IMR-90 (cell line): ENCODE measurements around the gene PISD. TPM values are rescaled to one million over a fixed set of nuclear protein-coding genes. Genes with fewer than 3 reads are reported as not detected.

ENCODE experiments used
- ATAC-seq: fragments of 200-7000 bp; cut with Tn5 transposase; 2 replicates; pipeline ENCODE4 v1.9.1; 2020; ENCODE audit warnings: low read depth, mild to moderate bottlenecking, moderate library complexity
- BruUV-seq: library from RNA; stranded (reverse); fragments of 400-500 nt; replicated peaks from 2 replicates; lab custom pipeline; 2021; lab: Mats Ljungman, UMichigan
- CTCF ChIA-PET: fragments of 300-600 bp; formaldehyde crosslinking; extraction: SDS; loops from one replicate; lab custom pipeline; 2021; ENCODE audit warnings: antibody characterized with exemption; lab: Yijun Ruan, JAX
- POLR2A ChIA-PET: fragments of 300-600 bp; sonication (Branson Sonifier 250); formaldehyde crosslinking; loops from one replicate; lab custom pipeline; 2022; ENCODE audit warnings: antibody characterized with exemption; ENCODE audit not compliant: unreplicated experiment; lab: Charles Lee
- DNase-seq: peaks from one replicate; pipeline ENCODE4 v3.0.0; 2013
- H2AFZ ChIP-seq: replicated peaks from 2 replicates; pipeline ENCODE3; 2013; ENCODE audit warnings: low read length, mild to moderate bottlenecking; ENCODE audit not compliant: poor library complexity
- H2AK5ac ChIP-seq: 2 replicates; pipeline ENCODE4 v1.6.1; 2013; ENCODE audit warnings: low read depth, low read length, inconsistent platforms
- H2AK9ac ChIP-seq: replicated peaks from 2 replicates; pipeline ENCODE3; 2013; ENCODE audit warnings: mild to moderate bottlenecking, low read depth, low read length, moderate library complexity; ENCODE audit not compliant: poor library complexity
- H2BK120ac ChIP-seq: 2 replicates; pipeline ENCODE4 v1.6.1; 2013; ENCODE audit warnings: low read depth, low read length, inconsistent platforms
- H2BK15ac ChIP-seq: 3 replicates; pipeline ENCODE4 v1.6.1; 2013; ENCODE audit warnings: low read depth, low read length, inconsistent platforms
- H2BK20ac ChIP-seq: 2 replicates; pipeline ENCODE4 v1.6.1; 2013; ENCODE audit warnings: low read depth, mild to moderate bottlenecking, inconsistent platforms, low read length, moderate library complexity
- H2BK5ac ChIP-seq: 2 replicates; pipeline ENCODE4 v1.6.1; 2013; ENCODE audit warnings: mild to moderate bottlenecking, low read depth, low read length, inconsistent platforms; ENCODE audit not compliant: poor library complexity, severe bottlenecking
- H3K14ac ChIP-seq: replicated peaks from 2 replicates; pipeline ENCODE4 v1.6.1; 2013; ENCODE audit warnings: low read depth, low read length, inconsistent platforms
- H3K18ac ChIP-seq: 2 replicates; pipeline ENCODE4 v1.6.1; 2013; ENCODE audit warnings: low read depth, low read length, control low read depth
- H3K23ac ChIP-seq: 2 replicates; pipeline ENCODE4 v1.6.1; 2013; ENCODE audit warnings: low read depth, low read length, inconsistent platforms
- H3K27ac ChIP-seq: 2 replicates; pipeline ENCODE4 v1.5.1; 2013; ENCODE audit warnings: mild to moderate bottlenecking, control low read depth, low read length; ENCODE audit not compliant: insufficient read depth
- H3K27me3 ChIP-seq: 2 replicates; pipeline ENCODE4 v1.6.1; 2013; ENCODE audit warnings: low read length; ENCODE audit not compliant: control insufficient read depth, insufficient read depth
- H3K36me3 ChIP-seq: 2 replicates; pipeline ENCODE4 v1.6.1; 2013; ENCODE audit warnings: low read length, mixed read lengths; ENCODE audit not compliant: control insufficient read depth, insufficient read depth
- H3K4ac ChIP-seq: 2 replicates; pipeline ENCODE4 v1.6.1; 2013; ENCODE audit warnings: low read depth, low read length, inconsistent platforms
- H3K4me1 ChIP-seq: 2 replicates; pipeline ENCODE4 v1.6.1; 2013; ENCODE audit warnings: low read length, mixed read lengths; ENCODE audit not compliant: control insufficient read depth, insufficient read depth
- H3K4me2 ChIP-seq: 2 replicates; pipeline ENCODE4 v1.6.1; 2013; ENCODE audit warnings: low read depth, mild to moderate bottlenecking, control low read depth, low read length, moderate library complexity
- H3K4me3 ChIP-seq: 2 replicates; pipeline ENCODE4 v1.5.1; 2013; ENCODE audit warnings: low read depth, mild to moderate bottlenecking, control low read depth, low read length, moderate library complexity; ENCODE audit not compliant: insufficient read depth
- H3K56ac ChIP-seq: 2 replicates; pipeline ENCODE4 v1.6.1; 2013; ENCODE audit warnings: low read length, inconsistent platforms; ENCODE audit not compliant: insufficient read depth; ENCODE audit errors: extremely low read depth
- H3K79me1 ChIP-seq, 2 experiments: 2 replicates each; pipeline ENCODE4 v1.6.1; 2013; ENCODE audit warnings: low read length in 2 of 2, inconsistent platforms in 1 of 2, low read depth in 1 of 2
- H3K9ac ChIP-seq: 2 replicates; pipeline ENCODE4 v1.6.1; 2013; ENCODE audit warnings: low read depth, low read length, control low read depth
- H3K9me1 ChIP-seq: 2 replicates; pipeline ENCODE4 v1.6.1; 2013; ENCODE audit warnings: low read length, inconsistent platforms; ENCODE audit not compliant: insufficient read depth
- H3K9me3 ChIP-seq: 2 replicates; pipeline ENCODE4 v1.6.1; 2013; ENCODE audit warnings: low read length; ENCODE audit not compliant: control insufficient read depth, insufficient read depth
- H4K20me1 ChIP-seq: 2 replicates; pipeline ENCODE4 v1.6.1; 2013; ENCODE audit warnings: low read length, inconsistent platforms; ENCODE audit not compliant: insufficient read depth
- H4K5ac ChIP-seq: 2 replicates; pipeline ENCODE4 v1.6.1; 2013; ENCODE audit warnings: mild to moderate bottlenecking, low read depth, low read length, control low read depth
- H4K8ac ChIP-seq, 2 experiments: 2 replicates each; pipeline ENCODE4 v1.6.1; 2013; ENCODE audit warnings: low read depth in 2 of 2, low read length in 2 of 2, control low read depth in 1 of 2, inconsistent platforms in 1 of 2
- H4K91ac ChIP-seq: 2 replicates; pipeline ENCODE4 v1.6.1; 2013; ENCODE audit warnings: low read depth, low read length, inconsistent platforms; ENCODE audit not compliant: insufficient read depth
- BHLHE40 ChIP-seq: fragments of 150-350 bp; IDR thresholded peaks from 2 replicates; pipeline ENCODE4 v1.6.1; 2016; ENCODE audit warnings: mild to moderate bottlenecking, low read depth, low read length
- CEBPB ChIP-seq: IDR thresholded peaks from 2 replicates; pipeline ENCODE4 v1.6.1; 2012; ENCODE audit warnings: low read depth, low read length, improper control_type of control experiment
- CTCF ChIP-seq: conservative IDR thresholded peaks from 2 replicates; pipeline ENCODE4 v1.5.1; 2012; ENCODE audit warnings: mild to moderate bottlenecking, low read depth, low read length, improper control_type of control experiment
- MAZ ChIP-seq: IDR thresholded peaks from 2 replicates; pipeline ENCODE4 v1.6.1; 2012; ENCODE audit warnings: low read depth, mild to moderate bottlenecking, low read length, improper control_type of control experiment, moderate library complexity, borderline replicate concordance
- MXI1 ChIP-seq: IDR thresholded peaks from 2 replicates; pipeline ENCODE4 v1.6.1; 2012; ENCODE audit warnings: low read depth, mild to moderate bottlenecking, low read length, moderate library complexity, borderline replicate concordance
- POLR2A ChIP-seq: IDR thresholded peaks from 2 replicates; pipeline ENCODE4 v1.6.1; 2012; ENCODE audit warnings: mild to moderate bottlenecking, low read depth, low read length
- RCOR1 ChIP-seq: IDR thresholded peaks from 2 replicates; pipeline ENCODE4 v1.6.1; 2012; ENCODE audit warnings: mild to moderate bottlenecking, low read length, improper control_type of control experiment; ENCODE audit not compliant: insufficient replicate concordance
- USF2 ChIP-seq: fragments of 150-350 bp; IDR thresholded peaks from 2 replicates; pipeline ENCODE4 v1.6.1; 2017; ENCODE audit warnings: mild to moderate bottlenecking, antibody characterized with exemption, low read length, low read depth
- WGBS, 2 experiments: methylation state at CpG; one replicate each; pipeline versions ENCODE4 v1.1.5 to v1.1.7; 2013; ENCODE audit warnings: missing lambda C conversion rate in 2 of 2; ENCODE audit not compliant: insufficient read length in 1 of 2; ENCODE audit errors: extremely low coverage in 2 of 2; 5-methylcytosine and 5-hydroxymethylcytosine counted together
- dilution Hi-C: fragments of 300-500 bp; cut with HindIII; formaldehyde crosslinking; loops from one replicate; pipeline ENCODE4 v1.14.3; 2018; ENCODE audit warnings: low sequenced_read_pairs; ENCODE audit not compliant: unreplicated experiment
- in situ Hi-C: fragments of 300-500 bp; cut with MboI; formaldehyde crosslinking; loops from 3 replicates; pipeline ENCODE4 v1.14.3; 2019; ENCODE audit warnings: low sequenced_read_pairs, inconsistent platforms, mixed read lengths
- intact Hi-C: fragments of 100-400 bp; cut with micrococcal nuclease; formaldehyde crosslinking; loops from 2 replicates; pipeline ENCODE4 v1.10.0; 2022
- polyA plus RNA-seq, 3 experiments: library from polyadenylated mRNA; depleted of rRNA; stranded (reverse); fragments of >200 nt; gene quantifications; 2 replicates each; pipeline ENCODE4 v1.2.3, GENCODE V29; 2012; ENCODE audit warnings: low replicate concordance in 1 of 3
- total RNA-seq: library from RNA; depleted of rRNA; stranded (reverse); fragments of >200 nt; gene quantifications from 2 replicates; pipeline ENCODE4 v1.2.3, GENCODE V29; 2012

The PISD gene
- total and polyA plus RNA-seq, 2 of the 4 experiments (the other 2 are of a cell fraction), result 34.1 to 48.8 TPM

- no peak overlapping the region for H4K5ac ChIP-seq
- DNase-seq (no peak), ATAC-seq (no peak)
- H2AK5ac ChIP-seq, result no peak overlapping the region
- no peak overlapping the region for H3K27ac ChIP-seq
- TF ChIP-seq RCOR1, result no peak
- no peak for TF ChIP-seq CTCF
- no peak for TF ChIP-seq CEBPB
- no peak for TF ChIP-seq MAZ
- no peak for TF ChIP-seq USF2
- no peak for TF ChIP-seq MXI1
- TF ChIP-seq BHLHE40, result no peak
- TF ChIP-seq POLR2A, result no peak
- H4K8ac ChIP-seq, result no peak overlapping the region
- H3K14ac ChIP-seq, result no peak overlapping the region
- H2AK9ac ChIP-seq, result no peak overlapping the region
- H3K4me1 ChIP-seq, result peaks cover 12% of the 10 kb centered on the region
- H3K79me1 ChIP-seq, result peaks cover 43 to 69% of the 10 kb centered on the region in 2 experiments
- H3K4me2 ChIP-seq, result no peak overlapping the region
- no peak overlapping the region for H3K56ac ChIP-seq
- ChIA-PET CTCF (no interaction called here), POLR2A (no interaction called here)
- no peak overlapping the region for H3K23ac ChIP-seq
- H3K4me3 ChIP-seq, result no peak overlapping the region
- no CpG with 5 or more reads among the region's 5 CpGs for whole genome bisulfite sequencing, 2 experiments
- H3K9ac ChIP-seq, result no peak overlapping the region
- no peak overlapping the region for H4K91ac ChIP-seq
- peaks cover 20% of the 10 kb centered on the region for H3K9me1 ChIP-seq
- BruUV-seq, result no TSS peak
- intact Hi-C loops, result no loop called here
- H2AFZ ChIP-seq, result no peak overlapping the region
- no peak overlapping the region for H2BK15ac ChIP-seq
- no peak overlapping the region for H3K18ac ChIP-seq
- no peak overlapping the region; the same call in 1 of the 2 replicates for H3K4ac ChIP-seq
- H3K9me3 ChIP-seq, result no peaks in the 10 kb centered on the region
- no peak overlapping the region for H2BK20ac ChIP-seq
- in situ Hi-C loops, result no loop called here
- H3K27me3 ChIP-seq, result no peaks in the 10 kb centered on the region
- no peak overlapping the region for H2BK120ac ChIP-seq
- H4K20me1 ChIP-seq, result no peaks in the 10 kb centered on the region; the same call in 1 of the 2 replicates
- peaks cover 3% of the 10 kb centered on the region; the same call in 1 of the 2 replicates for H3K36me3 ChIP-seq
- dilution Hi-C loops, result no loop called here
- H2BK5ac ChIP-seq, result no peak overlapping the region
Observed at GRCh38 chr22:31654408-31654807, 7.6 kb downstream of the PISD start.
